OCI-LY7 (cell line): ENCODE data around the gene BRSK2. TPM values are rescaled to one million over a fixed set of nuclear protein-coding genes. Genes with fewer than 3 reads are reported as not detected.

Source experiments
- BruUV-seq: library from RNA; stranded (reverse); fragments of 400-500 nt; replicated peaks from 2 replicates; lab custom pipeline; 2021; lab: Mats Ljungman, UMichigan
- CTCF ChIA-PET: fragments of 300-600 bp; sonication (Branson Sonifier 250); formaldehyde crosslinking; loops from one replicate; lab custom pipeline; 2022; ENCODE audit warnings: antibody characterized with exemption; ENCODE audit not compliant: unreplicated experiment; lab: Charles Lee
- POLR2A ChIA-PET: fragments of 300-600 bp; sonication (Branson Sonifier 250); formaldehyde crosslinking; loops from one replicate; lab custom pipeline; 2022; ENCODE audit warnings: antibody characterized with exemption; lab: Charles Lee
- DNase-seq: peaks from one replicate; pipeline ENCODE4 v3.0.0-alpha.2; 2015; ENCODE audit warnings: low spot score
- H2AFZ ChIP-seq: fragments of 200-600 bp; sonication (generic), shearing (Covaris generic); 2 replicates; pipeline ENCODE4 v1.6.1; 2014; ENCODE audit warnings: mild to moderate bottlenecking, antibody characterized with exemption, low read length, moderate library complexity
- H3K27ac ChIP-seq: fragments of 200-600 bp; sonication (generic); 2 replicates; pipeline ENCODE4 v1.5.1; 2014; ENCODE audit warnings: mixed run types, low read depth, mild to moderate bottlenecking, moderate library complexity, low read length, inconsistent platforms; ENCODE audit not compliant: poor library complexity, severe bottlenecking
- H3K36me3 ChIP-seq: fragments of 200-600 bp; sonication (generic); 2 replicates; pipeline ENCODE4 v1.6.1; 2014; ENCODE audit warnings: mild to moderate bottlenecking, antibody characterized with exemption, low read length, moderate library complexity, mixed read lengths; ENCODE audit not compliant: insufficient read depth
- H3K4me1 ChIP-seq: fragments of 200-600 bp; sonication (generic); 2 replicates; pipeline ENCODE4 v1.5.1; 2014; ENCODE audit warnings: mild to moderate bottlenecking, low read length; ENCODE audit not compliant: insufficient read depth, poor library complexity, severe bottlenecking
- H3K4me2 ChIP-seq: fragments of 200-600 bp; sonication (generic); 2 replicates; pipeline ENCODE4 v1.6.1; 2014; ENCODE audit warnings: mild to moderate bottlenecking, low read length
- H3K4me3 ChIP-seq: fragments of 200-600 bp; sonication (generic); 2 replicates; pipeline ENCODE4 v1.5.1; 2014; ENCODE audit warnings: mild to moderate bottlenecking, low read depth, low read length; ENCODE audit not compliant: poor library complexity, severe bottlenecking
- H3K79me2 ChIP-seq: fragments of 200-600 bp; sonication (generic); 2 replicates; pipeline ENCODE4 v1.6.1; 2016; ENCODE audit warnings: low read depth, mild to moderate bottlenecking, low read length, moderate library complexity, mixed read lengths; ENCODE audit not compliant: insufficient read depth
- H3K9me2 ChIP-seq: fragments of 200-600 bp; sonication (generic); 2 replicates; pipeline ENCODE4 v1.6.1; 2016; ENCODE audit warnings: mild to moderate bottlenecking, low read length, mixed read lengths; ENCODE audit not compliant: insufficient read depth
- H3K9me3 ChIP-seq: fragments of 200-600 bp; sonication (generic); 2 replicates; pipeline ENCODE4 v1.6.1; 2014; ENCODE audit warnings: mild to moderate bottlenecking, mixed run types, low read length, mixed read lengths
- H4K20me1 ChIP-seq: fragments of 200-600 bp; sonication (generic); 2 replicates; pipeline ENCODE4 v1.6.1; 2014; ENCODE audit warnings: mild to moderate bottlenecking, antibody characterized with exemption, low read length, moderate library complexity, mixed read lengths; ENCODE audit not compliant: insufficient read depth
- EZH2phosphoT487 ChIP-seq: fragments of 200-600 bp; sonication (generic); IDR thresholded peaks from 2 replicates; pipeline ENCODE4 v1.6.1; 2018; ENCODE audit warnings: low read depth, borderline replicate concordance, mild to moderate bottlenecking, mixed run types, antibody characterized with exemption, low read length, moderate library complexity, mixed read lengths
- intact Hi-C: fragments of 100-400 bp; cut with micrococcal nuclease; formaldehyde crosslinking; loops from one replicate; pipeline ENCODE4 v1.10.0; 2022; ENCODE audit not compliant: unreplicated experiment
- total RNA-seq, 2 experiments: library from RNA; depleted of rRNA in 1 of 2; stranded (reverse); fragments of >200 nt in 1 of 2; shearing (Covaris generic) in 1 of 2; gene quantifications; 2 replicates each; pipeline ENCODE4 v1.2.3, GENCODE V29; 2014 to 2022
- TF ChIP-seq, protein P1 (sequence below): fragments of 200-600 bp; sonication (generic); conservative IDR thresholded peaks from 2 replicates; pipeline ENCODE4 v1.5.1; 2014; ENCODE audit warnings: mild to moderate bottlenecking, antibody characterized with exemption, low read length, moderate library complexity, mixed read lengths

Gene BRSK2
- total RNA-seq, 2 experiments from 2014 or later, result not detected

DNA sequence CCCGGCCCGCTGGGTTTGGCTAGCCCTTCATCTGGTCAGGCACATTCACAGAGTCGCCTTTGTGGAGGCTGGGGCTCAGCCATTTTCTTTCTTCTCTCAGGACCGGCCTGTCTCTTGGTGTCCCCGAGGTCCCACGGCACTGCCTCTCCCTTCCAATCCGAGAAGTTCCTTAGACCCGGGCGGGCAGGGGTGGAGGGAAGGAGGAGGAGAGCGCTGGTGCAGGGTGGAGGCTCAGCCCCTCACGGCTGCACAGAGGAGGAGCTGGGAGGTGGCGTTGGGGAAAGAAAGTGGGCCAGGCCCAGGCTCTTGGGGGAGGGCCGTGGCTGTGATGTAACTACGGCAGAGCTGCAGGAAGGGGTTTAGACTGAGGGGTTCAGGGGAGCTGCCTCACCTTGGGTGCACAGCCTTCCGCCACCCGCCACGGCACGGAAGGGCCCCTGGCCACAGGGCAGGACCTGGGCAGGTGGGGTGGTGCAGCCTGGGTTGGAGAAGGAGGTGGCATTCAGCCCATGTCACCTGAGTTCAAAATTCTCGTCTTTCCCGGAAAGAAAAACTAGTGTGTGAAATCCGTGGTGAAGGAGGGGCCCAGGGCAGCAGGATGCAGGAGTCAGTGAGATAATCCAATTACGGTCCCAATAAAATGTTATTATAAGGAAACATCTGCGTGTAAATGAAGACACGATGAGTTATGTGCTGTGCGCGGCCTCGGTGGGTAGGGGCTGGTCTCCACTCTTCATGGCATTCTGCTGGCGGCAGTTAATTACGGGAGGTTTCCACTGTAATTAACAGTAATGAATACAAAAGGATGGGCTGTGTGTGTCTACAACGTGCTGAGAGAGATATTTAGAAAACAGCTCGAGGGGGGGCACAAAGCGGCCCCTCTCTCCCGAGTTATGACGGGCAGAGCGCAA, 1.7 kb downstream of the BRSK2 start:
- POLR2A ChIA-PET, result no interaction called here

DNA sequence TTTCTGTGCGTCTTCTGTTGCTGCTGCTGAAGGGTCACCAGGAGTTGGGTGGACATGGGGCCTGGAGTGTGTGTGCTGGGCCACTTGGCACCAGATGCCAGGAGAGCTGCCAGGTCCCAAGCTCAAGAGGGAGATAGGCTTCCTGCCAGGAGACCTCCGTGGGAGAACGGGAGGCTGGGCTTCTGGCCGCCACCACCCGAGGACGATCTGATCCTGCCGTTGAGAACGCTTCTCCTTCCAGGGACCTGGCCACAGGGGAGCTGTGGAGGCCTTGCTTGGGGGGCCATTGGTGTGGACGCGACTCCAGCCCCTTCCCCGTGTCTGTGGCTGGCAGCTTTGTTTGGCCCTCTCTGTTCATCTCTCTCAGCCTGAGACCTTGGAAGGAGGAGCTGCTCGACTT, 2.4 kb downstream of the BRSK2 start:
- Histone ChIP-seq H2AFZ (no peak overlapping the region), H3K79me2 (no peaks in the 10 kb centered on the region), H3K4me2 (no peak overlapping the region), H3K9me2 (no peaks in the 10 kb centered on the region), H4K20me1 (no peaks in the 10 kb centered on the region), H3K4me3 (no peak overlapping the region), H3K4me1 (no peaks in the 10 kb centered on the region), H3K36me3 (no peaks in the 10 kb centered on the region), H3K9me3 (no peaks in the 10 kb centered on the region), H3K27ac (no peak overlapping the region)
- TF ChIP-seq, protein P1, sequence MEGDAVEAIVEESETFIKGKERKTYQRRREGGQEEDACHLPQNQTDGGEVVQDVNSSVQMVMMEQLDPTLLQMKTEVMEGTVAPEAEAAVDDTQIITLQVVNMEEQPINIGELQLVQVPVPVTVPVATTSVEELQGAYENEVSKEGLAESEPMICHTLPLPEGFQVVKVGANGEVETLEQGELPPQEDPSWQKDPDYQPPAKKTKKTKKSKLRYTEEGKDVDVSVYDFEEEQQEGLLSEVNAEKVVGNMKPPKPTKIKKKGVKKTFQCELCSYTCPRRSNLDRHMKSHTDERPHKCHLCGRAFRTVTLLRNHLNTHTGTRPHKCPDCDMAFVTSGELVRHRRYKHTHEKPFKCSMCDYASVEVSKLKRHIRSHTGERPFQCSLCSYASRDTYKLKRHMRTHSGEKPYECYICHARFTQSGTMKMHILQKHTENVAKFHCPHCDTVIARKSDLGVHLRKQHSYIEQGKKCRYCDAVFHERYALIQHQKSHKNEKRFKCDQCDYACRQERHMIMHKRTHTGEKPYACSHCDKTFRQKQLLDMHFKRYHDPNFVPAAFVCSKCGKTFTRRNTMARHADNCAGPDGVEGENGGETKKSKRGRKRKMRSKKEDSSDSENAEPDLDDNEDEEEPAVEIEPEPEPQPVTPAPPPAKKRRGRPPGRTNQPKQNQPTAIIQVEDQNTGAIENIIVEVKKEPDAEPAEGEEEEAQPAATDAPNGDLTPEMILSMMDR, result no peak
- TF ChIP-seq EZH2phosphoT487, result no peak
- BruUV-seq, result no TSS peak
- CTCF ChIA-PET, result no interaction called here
- DNase-seq, result no peak
- POLR2A ChIA-PET, result no interaction called here
- intact Hi-C loops, result no loop called here

More for the DNA sequence above, 1.7 kb downstream of the BRSK2 start:
- no peaks in the 10 kb centered on the region for H3K79me2 ChIP-seq
- BruUV-seq, result no TSS peak
- H4K20me1 ChIP-seq, result no peaks in the 10 kb centered on the region
- CTCF ChIA-PET, result no interaction called here
- no peak overlapping the region for H3K4me3 ChIP-seq
- DNase-seq, result no peak
- H3K9me2 ChIP-seq, result no peaks in the 10 kb centered on the region
- TF ChIP-seq EZH2phosphoT487, result no peak
- TF ChIP-seq, protein P1, result no peak
- intact Hi-C loops, result no loop called here
- H3K27ac ChIP-seq, result no peak overlapping the region
- no peaks in the 10 kb centered on the region for H3K36me3 ChIP-seq
- H2AFZ ChIP-seq, result no peak overlapping the region
- no peaks in the 10 kb centered on the region for H3K9me3 ChIP-seq
- no peak overlapping the region for H3K4me2 ChIP-seq
- H3K4me1 ChIP-seq, result no peaks in the 10 kb centered on the region

DNA sequence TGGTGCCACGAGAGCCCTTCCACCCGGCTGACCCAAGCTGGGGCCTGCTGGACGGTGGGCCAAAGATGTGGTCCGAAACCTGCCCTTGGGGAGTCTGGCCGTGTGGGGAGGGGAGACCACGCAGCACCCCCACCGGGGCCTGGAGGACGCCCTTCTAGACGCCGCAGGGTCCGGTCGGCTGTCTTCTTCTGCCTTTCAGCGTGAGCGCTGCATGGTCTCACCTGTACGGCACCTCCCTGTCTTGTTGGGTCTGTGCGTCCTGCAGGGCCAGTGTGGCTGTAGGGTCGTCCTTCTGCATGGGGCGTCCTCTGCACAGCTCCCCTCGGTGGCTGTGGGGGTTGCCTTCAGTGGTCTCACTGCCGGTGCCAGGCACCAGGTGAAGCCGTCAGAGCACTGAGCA, 2.8 kb downstream of the BRSK2 start:
- H2AFZ ChIP-seq, result no peak overlapping the region
- no peak for TF ChIP-seq EZH2phosphoT487
- TF ChIP-seq, protein P1, result no peak
- H3K36me3 ChIP-seq, result no peaks in the 10 kb centered on the region
- ChIA-PET POLR2A (no interaction called here), CTCF (no interaction called here)
- DNase-seq, result no peak
- intact Hi-C loops, result no loop called here
- BruUV-seq, result no TSS peak
- H3K27ac ChIP-seq, result no peak overlapping the region
- H3K9me2 ChIP-seq, result no peaks in the 10 kb centered on the region
- no peaks in the 10 kb centered on the region for H3K9me3 ChIP-seq
- H4K20me1 ChIP-seq, result no peaks in the 10 kb centered on the region
- H3K79me2 ChIP-seq, result no peaks in the 10 kb centered on the region
- no peak overlapping the region for H3K4me3 ChIP-seq
- no peaks in the 10 kb centered on the region for H3K4me1 ChIP-seq
- H3K4me2 ChIP-seq, result no peak overlapping the region
